Nephron progenitor cell (in vitro differentiated cells): Measurements from ENCODE around the gene COX14.
A peak's percentile ranks its signal among the peaks of the same experiment; 100 is the strongest.

Source experiments
- DNase-seq: peaks from one replicate; pipeline ENCODE4 v3.0.0; 2021
- H3K27ac Mint-ChIP-seq: 2 replicates; pipeline ENCODE4 v1.8.0; 2021; ENCODE audit warnings: mild to moderate bottlenecking, moderate library complexity, mixed read lengths
- H3K27me3 Mint-ChIP-seq: 2 replicates; pipeline ENCODE4 v1.8.0; 2021; ENCODE audit warnings: mild to moderate bottlenecking, low read depth, mixed read lengths; ENCODE audit not compliant: poor library complexity
- H3K36me3 Mint-ChIP-seq: 2 replicates; pipeline ENCODE4 v1.8.0; 2021; ENCODE audit warnings: low read depth, mixed read lengths
- H3K4me1 Mint-ChIP-seq: 2 replicates; pipeline ENCODE4 v1.8.0; 2021; ENCODE audit warnings: mixed read lengths
- H3K4me3 Mint-ChIP-seq: 2 replicates; pipeline ENCODE4 v1.8.0; 2021; ENCODE audit warnings: mild to moderate bottlenecking, moderate library complexity, mixed read lengths
- H3K9me3 Mint-ChIP-seq: 2 replicates; pipeline ENCODE4 v1.8.0; 2021; ENCODE audit warnings: mild to moderate bottlenecking, moderate library complexity, mixed read lengths
- TF ChIP-seq, protein P1 (sequence below): fragments of 200-600 bp; sonication (generic); IDR thresholded peaks from 2 replicates; pipeline ENCODE4 v1.5.0; 2021; ENCODE audit warnings: antibody characterized with exemption

Gene COX14

DNA sequence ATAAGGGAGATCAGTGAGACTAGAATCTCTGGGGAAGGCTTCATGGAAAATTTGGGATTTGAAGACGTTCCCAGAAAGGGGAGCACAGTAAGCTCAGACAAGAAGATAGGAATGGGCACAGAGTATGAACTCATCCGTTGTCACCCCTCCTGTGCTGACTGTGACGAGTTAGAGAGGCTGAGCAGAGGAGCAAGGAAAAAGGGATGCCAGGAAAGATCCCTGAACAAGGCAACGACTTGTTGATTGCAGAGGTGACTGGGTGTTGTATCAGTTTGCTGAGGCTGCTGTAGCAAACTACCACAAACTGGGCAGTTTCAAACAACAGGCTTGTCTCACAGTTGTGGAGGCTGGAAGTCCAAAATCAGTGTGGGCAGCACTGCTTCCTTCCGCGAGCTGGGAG, 14.1 kb upstream of the COX14 start:
- peaks cover 14% of the 10 kb centered on the region for H3K4me1 Mint-ChIP-seq
- no peak for DNase-seq
- TF ChIP-seq, protein P1, sequence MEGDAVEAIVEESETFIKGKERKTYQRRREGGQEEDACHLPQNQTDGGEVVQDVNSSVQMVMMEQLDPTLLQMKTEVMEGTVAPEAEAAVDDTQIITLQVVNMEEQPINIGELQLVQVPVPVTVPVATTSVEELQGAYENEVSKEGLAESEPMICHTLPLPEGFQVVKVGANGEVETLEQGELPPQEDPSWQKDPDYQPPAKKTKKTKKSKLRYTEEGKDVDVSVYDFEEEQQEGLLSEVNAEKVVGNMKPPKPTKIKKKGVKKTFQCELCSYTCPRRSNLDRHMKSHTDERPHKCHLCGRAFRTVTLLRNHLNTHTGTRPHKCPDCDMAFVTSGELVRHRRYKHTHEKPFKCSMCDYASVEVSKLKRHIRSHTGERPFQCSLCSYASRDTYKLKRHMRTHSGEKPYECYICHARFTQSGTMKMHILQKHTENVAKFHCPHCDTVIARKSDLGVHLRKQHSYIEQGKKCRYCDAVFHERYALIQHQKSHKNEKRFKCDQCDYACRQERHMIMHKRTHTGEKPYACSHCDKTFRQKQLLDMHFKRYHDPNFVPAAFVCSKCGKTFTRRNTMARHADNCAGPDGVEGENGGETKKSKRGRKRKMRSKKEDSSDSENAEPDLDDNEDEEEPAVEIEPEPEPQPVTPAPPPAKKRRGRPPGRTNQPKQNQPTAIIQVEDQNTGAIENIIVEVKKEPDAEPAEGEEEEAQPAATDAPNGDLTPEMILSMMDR, result no peak
- peak overlapping the region; percentile 54 for H3K27ac Mint-ChIP-seq
- peaks cover 68% of the 10 kb centered on the region for H3K36me3 Mint-ChIP-seq
- no peaks in the 10 kb centered on the region for H3K9me3 Mint-ChIP-seq
- H3K27me3 Mint-ChIP-seq, result no peaks in the 10 kb centered on the region
- no peak overlapping the region for H3K4me3 Mint-ChIP-seq

DNA sequence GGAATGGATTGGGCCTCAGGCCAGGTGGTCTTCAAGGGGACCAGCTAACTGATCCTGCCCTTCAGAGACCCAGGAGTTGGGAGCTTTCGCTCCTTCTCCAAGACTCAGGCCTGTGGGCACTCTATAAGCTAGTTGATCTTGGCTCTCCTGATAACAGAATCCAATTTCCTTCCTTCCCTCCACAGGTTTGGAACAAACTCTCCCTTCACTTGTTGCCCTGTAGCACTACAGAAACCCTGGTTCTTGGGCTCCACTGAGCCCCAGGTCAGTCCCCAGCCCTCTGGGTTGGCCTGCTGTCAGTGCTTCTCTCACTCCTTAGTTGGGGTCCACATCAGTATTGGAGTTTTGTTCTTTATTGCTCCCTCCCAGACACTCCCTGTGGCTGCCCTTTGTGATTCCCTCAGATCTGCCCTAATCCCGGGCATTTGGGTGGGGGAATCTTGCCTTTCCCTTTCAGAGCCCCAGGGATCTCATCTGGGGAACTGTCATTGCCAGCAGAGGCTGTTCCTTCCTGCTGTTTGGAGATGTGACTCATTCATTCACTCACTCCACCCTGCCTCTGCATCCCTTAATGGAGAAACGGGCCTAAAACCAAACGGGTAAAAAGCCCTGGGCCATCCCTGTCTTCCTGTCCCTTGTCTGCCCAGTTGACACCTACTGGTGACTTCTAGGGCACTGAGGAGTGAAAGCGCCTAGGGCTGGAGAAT, 12.6 kb upstream of the COX14 start:
- H3K27me3 Mint-ChIP-seq, result no peaks in the 10 kb centered on the region
- H3K27ac Mint-ChIP-seq, result peak overlapping the region; percentile 73

DNA sequence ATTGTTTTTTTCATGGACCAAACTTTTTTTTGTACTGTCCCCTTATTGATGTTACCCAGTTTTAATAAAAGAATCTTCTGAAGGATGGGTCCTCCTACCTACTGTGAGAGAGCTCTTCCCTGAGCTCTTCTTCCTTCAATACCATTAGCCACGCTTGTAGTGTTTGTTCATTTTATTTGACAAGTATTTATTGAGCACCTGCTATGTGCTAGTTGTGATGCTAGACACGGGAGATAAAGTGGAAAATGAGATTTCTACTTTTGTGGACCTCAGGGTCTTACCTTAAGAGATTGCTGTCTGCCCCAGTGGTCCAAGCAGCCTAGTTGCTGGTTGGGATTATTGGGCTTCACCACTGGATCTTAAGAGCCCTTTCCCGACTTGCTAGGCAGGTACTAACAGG, 11.5 kb upstream of the COX14 start:
- no peaks in the 10 kb centered on the region for H3K9me3 Mint-ChIP-seq
- no peak overlapping the region for H3K4me3 Mint-ChIP-seq
- H3K36me3 Mint-ChIP-seq, result peaks cover 48% of the 10 kb centered on the region
- DNase-seq, result no peak
- no peaks in the 10 kb centered on the region for H3K27me3 Mint-ChIP-seq
- TF ChIP-seq, protein P1, result no peak
- peaks cover 31% of the 10 kb centered on the region for H3K4me1 Mint-ChIP-seq
- H3K27ac Mint-ChIP-seq, result peak overlapping the region; percentile 97

More for the DNA sequence above, 12.6 kb upstream of the COX14 start:
- TF ChIP-seq, protein P1, result no peak
- Mint-ChIP-seq H3K9me3 (no peaks in the 10 kb centered on the region), H3K4me1 (peaks cover 29% of the 10 kb centered on the region), H3K4me3 (no peak overlapping the region), H3K36me3 (peaks cover 57% of the 10 kb centered on the region)
- DNase-seq, result no peak

DNA sequence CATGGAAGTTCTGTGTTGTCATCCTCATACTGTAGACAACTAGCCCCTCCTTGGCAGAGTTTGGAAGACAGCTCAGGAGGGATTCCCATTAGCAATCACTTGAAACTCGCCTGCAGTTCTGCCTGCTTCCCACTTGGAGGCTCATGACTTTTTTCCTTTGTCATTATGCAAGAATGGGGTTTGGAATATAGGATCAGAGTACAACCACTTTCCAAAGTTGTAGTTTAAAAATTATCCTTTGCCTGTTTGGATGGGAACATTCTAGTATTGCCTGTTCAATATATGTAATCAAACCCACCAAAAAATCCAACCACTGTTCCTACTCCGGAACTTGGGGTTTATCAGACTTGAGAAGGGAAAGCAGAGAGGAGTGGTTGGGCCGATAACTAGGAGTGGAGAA, 10.4 kb upstream of the COX14 start:
- DNase-seq, result no peak
- Mint-ChIP-seq H3K4me3 (no peak overlapping the region), H3K36me3 (peaks cover 37% of the 10 kb centered on the region), H3K4me1 (peaks cover 36% of the 10 kb centered on the region), H3K27me3 (peaks cover 5% of the 10 kb centered on the region), H3K27ac (peak overlapping the region; percentile 97), H3K9me3 (no peaks in the 10 kb centered on the region)
- TF ChIP-seq, protein P1, result peak; percentile 35

DNA sequence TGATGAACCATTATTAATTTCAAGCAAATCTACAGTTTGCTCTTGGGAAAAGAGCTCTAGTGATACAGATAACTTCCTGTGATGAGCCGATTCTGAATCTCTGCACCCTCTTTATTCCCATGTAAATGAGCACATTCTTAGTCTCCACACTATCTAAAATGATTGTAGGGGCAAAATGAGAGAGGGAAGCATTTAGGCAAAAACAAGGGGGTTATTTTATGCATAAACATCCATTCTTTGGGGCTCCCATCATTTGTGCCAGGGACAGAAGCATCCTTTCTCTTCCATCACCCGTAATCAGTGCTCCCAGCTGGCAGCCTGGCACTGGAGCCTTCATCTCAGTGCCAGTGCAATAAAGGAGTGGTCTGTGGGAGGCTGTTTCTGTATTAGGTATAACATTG, 9.9 kb upstream of the COX14 start:
- Mint-ChIP-seq H3K4me3 (no peak overlapping the region), H3K36me3 (peaks cover 33% of the 10 kb centered on the region), H3K9me3 (no peaks in the 10 kb centered on the region), H3K27ac (no peak overlapping the region), H3K4me1 (peaks cover 39% of the 10 kb centered on the region), H3K27me3 (peaks cover 5% of the 10 kb centered on the region)
- no peak for DNase-seq
- TF ChIP-seq, protein P1, result no peak
